ENCODE results near the gene ARID1B.

The ARID1B gene

GRCh38 chr6:157213426-157213825 is 436.2 kb downstream of the ARID1B start:
- peaks cover 0 to 16% of the 10 kb centered on the region in 2 donors for H3K36me3 ChIP-seq (replicated peaks in 1 of 2; ENCODE audit: control insufficient read depth in 2 of 2, insufficient read depth in 2 of 2, low read length in 2 of 2)
- DNase-seq (ENCODE audit: low spot score), result no peak
- H3K18ac ChIP-seq (ENCODE audit: low read length), result no peak overlapping the region
- H3K14ac ChIP-seq (ENCODE audit: low read length), result no peak overlapping the region
- no peaks in the 10 kb centered on the region for H3K27me3 ChIP-seq (ENCODE audit: control insufficient read depth in 3 of 3, insufficient read depth in 3 of 3, low read depth in 1 of 3, low read length in 3 of 3)
- H2BK120ac ChIP-seq (ENCODE audit: low read depth, low read length), result no peak overlapping the region
- H3K79me1 ChIP-seq (ENCODE audit: low read depth, low read length), result no peaks in the 10 kb centered on the region
- H3K23ac ChIP-seq (ENCODE audit: low read depth, low read length, poor library complexity), result no peak overlapping the region
- no peak overlapping the region for H4K8ac ChIP-seq (ENCODE audit: low read depth, low read length)
- no peak overlapping the region for H3K4me3 ChIP-seq (ENCODE audit: low read length in 2 of 2)
- no peak overlapping the region for H2BK15ac ChIP-seq (ENCODE audit: low read length)
- H2AK5ac ChIP-seq (ENCODE audit: low read depth, low read length), result no peak overlapping the region
- no peaks in the 10 kb centered on the region for H3K4me1 ChIP-seq (ENCODE audit: control insufficient read depth in 2 of 2, insufficient read depth in 1 of 2, low read depth in 1 of 2, low read length in 2 of 2)
- no CpG with 5 or more reads among the region's 9 CpGs for WGBS, 2 donors (ENCODE audit: extremely low coverage in 2 of 2, insufficient read length in 2 of 2, insufficient replicate concordance in 1 of 2)
- H3K9ac ChIP-seq (ENCODE audit: low read depth, low read length, poor library complexity), result no peak overlapping the region
- H2BK12ac ChIP-seq (ENCODE audit: low read length), result no peak overlapping the region
- no peak overlapping the region for H2AFZ ChIP-seq (ENCODE audit: low read length)
- no peak overlapping the region for H2BK5ac ChIP-seq (ENCODE audit: low read length)
- no peaks in the 10 kb centered on the region for H3K9me3 ChIP-seq (replicated peaks in 1 of 2; ENCODE audit: control insufficient read depth in 2 of 2, insufficient read depth in 1 of 2, low read depth in 1 of 2, low read length in 2 of 2)
- no peak overlapping the region for H3K27ac ChIP-seq (replicated peaks; ENCODE audit: low read length)
- no peak overlapping the region for H3K4me2 ChIP-seq (ENCODE audit: insufficient read depth, low read length, poor library complexity, severe bottlenecking)
- H4K91ac ChIP-seq (ENCODE audit: low read depth, low read length, poor library complexity), result no peak overlapping the region
- no peak overlapping the region for H3K4ac ChIP-seq (ENCODE audit: low read length)

GRCh38 chr6:157213907-157214565 is 436.9 kb downstream of the ARID1B start:
- Histone ChIP-seq H3K9me3 (replicated peaks in 1 of 2; ENCODE audit: control insufficient read depth in 2 of 2, insufficient read depth in 1 of 2, low read depth in 1 of 2, low read length in 2 of 2) (no peaks in the 10 kb centered on the region), H2BK15ac (ENCODE audit: low read length) (no peak overlapping the region), H3K4me1 (ENCODE audit: control insufficient read depth in 2 of 2, insufficient read depth in 1 of 2, low read depth in 1 of 2, low read length in 2 of 2) (no peaks in the 10 kb centered on the region), H3K36me3 (replicated peaks in 1 of 2; ENCODE audit: control insufficient read depth in 2 of 2, insufficient read depth in 2 of 2, low read length in 2 of 2) (peaks cover 0 to 12% of the 10 kb centered on the region in 2 donors), H2BK5ac (ENCODE audit: low read length) (no peak overlapping the region), H3K4me2 (ENCODE audit: insufficient read depth, low read length, poor library complexity, severe bottlenecking) (no peak overlapping the region), H3K9ac (ENCODE audit: low read depth, low read length, poor library complexity) (no peak overlapping the region), H4K8ac (ENCODE audit: low read depth, low read length) (no peak overlapping the region), H3K79me1 (ENCODE audit: low read depth, low read length) (no peaks in the 10 kb centered on the region), H2AK5ac (ENCODE audit: low read depth, low read length) (no peak overlapping the region), H2BK120ac (ENCODE audit: low read depth, low read length) (no peak overlapping the region), H3K14ac (ENCODE audit: low read length) (no peak overlapping the region), H3K27ac (replicated peaks; ENCODE audit: low read length) (no peak overlapping the region), H3K4me3 (ENCODE audit: low read length in 2 of 2) (no peak overlapping the region), H3K23ac (ENCODE audit: low read depth, low read length, poor library complexity) (no peak overlapping the region), H2BK12ac (ENCODE audit: low read length) (no peak overlapping the region), H3K18ac (ENCODE audit: low read length) (no peak overlapping the region), H2AFZ (ENCODE audit: low read length) (no peak overlapping the region), H3K27me3 (ENCODE audit: control insufficient read depth in 3 of 3, insufficient read depth in 3 of 3, low read depth in 1 of 3, low read length in 3 of 3) (no peaks in the 10 kb centered on the region), H4K91ac (ENCODE audit: low read depth, low read length, poor library complexity) (no peak overlapping the region), H3K4ac (ENCODE audit: low read length) (no peak overlapping the region)
- DNase-seq (ENCODE audit: low spot score), result no peak
- no CpG with 5 or more reads among the region's 10 CpGs for WGBS, 2 donors (ENCODE audit: extremely low coverage in 2 of 2, insufficient read length in 2 of 2, insufficient replicate concordance in 1 of 2)

- Histone ChIP-seq H3K9ac (ENCODE audit: low read depth, low read length, poor library complexity) (no peak overlapping the region), H4K91ac (ENCODE audit: low read depth, low read length, poor library complexity) (no peak overlapping the region)
Observed at GRCh38 chr6:157215717-157216116, 438.5 kb downstream of the ARID1B start.

GRCh38 chr6:157216570-157216969 is 439.4 kb downstream of the ARID1B start:
- Histone ChIP-seq H3K14ac (ENCODE audit: low read length) (no peak overlapping the region), H2BK15ac (ENCODE audit: low read length) (no peak overlapping the region), H3K23ac (ENCODE audit: low read depth, low read length, poor library complexity) (no peak overlapping the region), H3K9ac (ENCODE audit: low read depth, low read length, poor library complexity) (peak overlapping the region; percentile 30), H3K27ac (replicated peaks; ENCODE audit: low read length) (no peak overlapping the region), H3K4me2 (ENCODE audit: insufficient read depth, low read length, poor library complexity, severe bottlenecking) (no peak overlapping the region), H3K79me1 (ENCODE audit: low read depth, low read length) (peaks cover 2% of the 10 kb centered on the region), H3K27me3 (ENCODE audit: control insufficient read depth in 3 of 3, insufficient read depth in 3 of 3, low read depth in 1 of 3, low read length in 3 of 3) (no peaks in the 10 kb centered on the region), H3K4ac (ENCODE audit: low read length) (no peak overlapping the region), H3K9me3 (replicated peaks in 1 of 2; ENCODE audit: control insufficient read depth in 2 of 2, insufficient read depth in 1 of 2, low read depth in 1 of 2, low read length in 2 of 2) (peaks cover 0 to 2% of the 10 kb centered on the region in 2 donors), H3K4me1 (ENCODE audit: control insufficient read depth in 2 of 2, insufficient read depth in 1 of 2, low read depth in 1 of 2, low read length in 2 of 2) (peaks cover 0 to 2% of the 10 kb centered on the region in 2 donors), H2AFZ (ENCODE audit: low read length) (no peak overlapping the region), H3K18ac (ENCODE audit: low read length) (no peak overlapping the region), H4K8ac (ENCODE audit: low read depth, low read length) (no peak overlapping the region), H2BK120ac (ENCODE audit: low read depth, low read length) (no peak overlapping the region), H3K36me3 (replicated peaks in 1 of 2; ENCODE audit: control insufficient read depth in 2 of 2, insufficient read depth in 2 of 2, low read length in 2 of 2) (peaks cover 1 to 2% of the 10 kb centered on the region in 2 donors), H2BK5ac (ENCODE audit: low read length) (no peak overlapping the region), H2BK12ac (ENCODE audit: low read length) (no peak overlapping the region), H4K91ac (ENCODE audit: low read depth, low read length, poor library complexity) (no peak overlapping the region), H3K4me3 (ENCODE audit: low read length in 2 of 2) (no peak overlapping the region), H2AK5ac (ENCODE audit: low read depth, low read length) (no peak overlapping the region)
- no peak for DNase-seq (ENCODE audit: low spot score)
- no CpG with 5 or more reads among the region's 5 CpGs for WGBS, 2 donors (ENCODE audit: extremely low coverage in 2 of 2, insufficient read length in 2 of 2, insufficient replicate concordance in 1 of 2)

More at GRCh38 chr6:157215717-157216116, 438.5 kb downstream of the ARID1B start:
- H3K27ac ChIP-seq (replicated peaks; ENCODE audit: low read length), result no peak overlapping the region
- DNase-seq (ENCODE audit: low spot score), result no peak
- WGBS, 2 donors (ENCODE audit: extremely low coverage in 2 of 2, insufficient read length in 2 of 2, insufficient replicate concordance in 1 of 2), result no CpG with 5 or more reads among the region's 2 CpGs
- H2BK5ac ChIP-seq (ENCODE audit: low read length), result no peak overlapping the region
- no peak overlapping the region for H3K18ac ChIP-seq (ENCODE audit: low read length)
- no peak overlapping the region for H3K14ac ChIP-seq (ENCODE audit: low read length)
- H3K4ac ChIP-seq (ENCODE audit: low read length), result no peak overlapping the region
- H3K4me3 ChIP-seq (ENCODE audit: low read length in 2 of 2), result no peak overlapping the region
- no peak overlapping the region for H3K23ac ChIP-seq (ENCODE audit: low read depth, low read length, poor library complexity)
- H3K4me2 ChIP-seq (ENCODE audit: insufficient read depth, low read length, poor library complexity, severe bottlenecking), result no peak overlapping the region
- H2AFZ ChIP-seq (ENCODE audit: low read length), result no peak overlapping the region
- no peak overlapping the region for H2BK15ac ChIP-seq (ENCODE audit: low read length)
- H2AK5ac ChIP-seq (ENCODE audit: low read depth, low read length), result no peak overlapping the region
- H3K9me3 ChIP-seq (replicated peaks in 1 of 2; ENCODE audit: control insufficient read depth in 2 of 2, insufficient read depth in 1 of 2, low read depth in 1 of 2, low read length in 2 of 2), result no peaks in the 10 kb centered on the region
- no peak overlapping the region for H4K8ac ChIP-seq (ENCODE audit: low read depth, low read length)
- no peaks in the 10 kb centered on the region for H3K79me1 ChIP-seq (ENCODE audit: low read depth, low read length)
- H2BK12ac ChIP-seq (ENCODE audit: low read length), result no peak overlapping the region
- no peaks in the 10 kb centered on the region for H3K27me3 ChIP-seq (ENCODE audit: control insufficient read depth in 3 of 3, insufficient read depth in 3 of 3, low read depth in 1 of 3, low read length in 3 of 3)
- H3K36me3 ChIP-seq (replicated peaks in 1 of 2; ENCODE audit: control insufficient read depth in 2 of 2, insufficient read depth in 2 of 2, low read length in 2 of 2), result peaks cover 0 to 2% of the 10 kb centered on the region in 2 donors
- no peaks in the 10 kb centered on the region for H3K4me1 ChIP-seq (ENCODE audit: control insufficient read depth in 2 of 2, insufficient read depth in 1 of 2, low read depth in 1 of 2, low read length in 2 of 2)
- no peak overlapping the region for H2BK120ac ChIP-seq (ENCODE audit: low read depth, low read length)
